K562 (cell line): ENCODE data around the gene SSTR5. TPM values are rescaled to one million over a fixed set of nuclear protein-coding genes. Genes with fewer than 3 reads are reported as not detected.

Experiments used
- ATAC-seq: fragments of 200-7000 bp; cut with Tn5 transposase; 3 replicates; pipeline ENCODE4 v1.9.1; 2020; ENCODE audit warnings: moderate library complexity
- BruUV-seq: library from RNA; stranded (reverse); fragments of 400-500 nt; replicated peaks from 2 replicates; lab custom pipeline; 2021; lab: Mats Ljungman, UMichigan
- CTCF ChIA-PET: fragments of 300-600 bp; formaldehyde crosslinking; extraction: SDS; loops from one replicate; lab custom pipeline; 2021; ENCODE audit warnings: low intra/inter-chr PET ratio; lab: Yijun Ruan, JAX
- POLR2A ChIA-PET: fragments of 300-600, 350-650 bp; sonication (Branson Sonifier 250); formaldehyde crosslinking; extraction: SDS; loops from one replicate; lab custom pipeline; 2021; ENCODE audit warnings: antibody characterized with exemption, inconsistent platforms; lab: Yijun Ruan, JAX
- DNase-seq, 4 experiments: peaks; one replicate each; pipeline versions ENCODE4 v3.0.0 to v3.0.0-alpha.2; 2011 to 2018; ENCODE audit warnings: low spot score in 3 of 4, mixed read lengths in 3 of 4; ENCODE audit errors: extremely low read depth in 1 of 4
- FAIRE-seq: peaks from 2 replicates; lab custom pipeline; 2011; peaks lifted over from hg19 to GRCh38; lab: Jason Lieb, UNC
- H2AFZ ChIP-seq: 2 replicates; pipeline ENCODE4 v1.6.0; 2011; ENCODE audit warnings: low read depth, low read length, control low read depth, inconsistent platforms
- H3K27ac ChIP-seq: fragments of 200-600 bp; 3 replicates; pipeline ENCODE4 v1.8.0; 2011; ENCODE audit warnings: low read depth, mild to moderate bottlenecking, control low read depth, inconsistent platforms, low read length, moderate library complexity, mixed read lengths; ENCODE audit errors: extremely low read depth
- H3K27me3 ChIP-seq, 2 experiments: fragments of 300-600 bp in 1 of 2; 2 replicates in 1 of 2; 3 replicates in 1 of 2; pipeline versions ENCODE4 v1.6.0 to v1.8.0; 2011; ENCODE audit warnings: inconsistent platforms in 2 of 2, low read length in 2 of 2, mild to moderate bottlenecking in 1 of 2, mixed read lengths in 1 of 2, moderate library complexity in 1 of 2; ENCODE audit not compliant: control insufficient read depth in 2 of 2, insufficient read depth in 2 of 2
- H3K36me3 ChIP-seq: fragments of 300-600 bp; 3 replicates; pipeline ENCODE4 v1.8.0; 2011; ENCODE audit warnings: mild to moderate bottlenecking, low read length, inconsistent platforms; ENCODE audit not compliant: control insufficient read depth, insufficient read depth
- H3K4me1 ChIP-seq, 2 experiments: fragments of 200-600 bp in 1 of 2; replicated peaks in 1 of 2; 2 replicates in 1 of 2; 3 replicates in 1 of 2; pipeline versions ENCODE4 v1.5.1 to v1.8.0; 2011; ENCODE audit warnings: inconsistent platforms in 2 of 2, low read length in 2 of 2, mild to moderate bottlenecking in 1 of 2, mixed read lengths in 1 of 2, moderate library complexity in 1 of 2; ENCODE audit not compliant: control insufficient read depth in 2 of 2, insufficient read depth in 2 of 2
- H3K4me2 ChIP-seq: 2 replicates; pipeline ENCODE4 v1.6.1; 2011; ENCODE audit warnings: low read length, control low read depth, inconsistent platforms, mixed read lengths; ENCODE audit not compliant: insufficient read depth
- H3K4me3 ChIP-seq: fragments of 200-600 bp; sonication (generic), shearing (Covaris generic); 2 replicates; pipeline ENCODE4 v1.5.1; 2016; ENCODE audit warnings: control low read depth, inconsistent platforms
- H3K79me2 ChIP-seq: fragments of 200-600 bp; 3 replicates; pipeline ENCODE4 v1.8.0; 2011; ENCODE audit warnings: low read length, inconsistent platforms; ENCODE audit not compliant: control insufficient read depth, insufficient read depth
- H3K9ac ChIP-seq, 2 experiments: 2 replicates each; pipeline versions ENCODE4 v1.6.0 to v1.6.1; 2011; ENCODE audit warnings: low read depth in 2 of 2, low read length in 2 of 2, control low read depth in 1 of 2, inconsistent platforms in 1 of 2, mild to moderate bottlenecking in 1 of 2, mixed read lengths in 1 of 2; ENCODE audit not compliant: insufficient read depth in 1 of 2
- H3K9me1 ChIP-seq: one replicate; pipeline ENCODE4 v1.6.0; 2011; ENCODE audit warnings: inconsistent platforms, mild to moderate bottlenecking, low read length, moderate library complexity; ENCODE audit not compliant: control insufficient read depth, insufficient read depth
- H3K9me3 ChIP-seq: replicated peaks from 2 replicates; pipeline ENCODE4 v1.5.1; 2011; ENCODE audit warnings: low read depth, low read length, inconsistent platforms; ENCODE audit not compliant: control insufficient read depth, insufficient read depth
- H4K20me1 ChIP-seq: replicated peaks from 2 replicates; pipeline ENCODE4 v1.6.1; 2011; ENCODE audit warnings: low read length, inconsistent platforms, mixed read lengths; ENCODE audit not compliant: control insufficient read depth, insufficient read depth
- FUS ChIP-seq: fragments of 200-400 bp; formaldehyde crosslinking; optimal IDR thresholded peaks from 2 replicates; pipeline ENCODE3; 2017; ENCODE audit warnings: low read depth, low read length
- HSF4 ChIP-seq: fragments of 250-450 bp; sonication (Bioruptor Pico); IDR thresholded peaks from 2 replicates; pipeline ENCODE4 v2.1.2; 2022; ENCODE audit warnings: mild to moderate bottlenecking, moderate library complexity, borderline replicate concordance
- KLF13 ChIP-seq: fragments of 450-650 bp; IDR thresholded peaks from 2 replicates; pipeline ENCODE4 v1.6.1; 2016; ENCODE audit warnings: missing genetic modification characterization, low read depth, mild to moderate bottlenecking, missing compliant biosample characterization, moderate library complexity, borderline replicate concordance
- MAFF ChIP-seq: IDR thresholded peaks from 2 replicates; pipeline ENCODE4 v1.6.1; 2012; ENCODE audit warnings: low read length, improper control_type of control experiment
- MYNN ChIP-seq, 2 experiments: sonication (generic); formaldehyde crosslinking in 1 of 2; IDR thresholded peaks; 2 replicates each; pipeline versions ENCODE4 v1.5.0 to v1.6.1; 2016 to 2020; ENCODE audit warnings: antibody characterized with exemption in 1 of 2, missing genetic modification reagents in 1 of 2
- PHTF2 ChIP-seq: fragments of 250-450 bp; sonication (Bioruptor Pico); IDR thresholded peaks from 2 replicates; pipeline ENCODE4 v1.5.0; 2021; ENCODE audit warnings: mild to moderate bottlenecking
- ZC3H11A ChIP-seq: IDR thresholded peaks from 2 replicates; pipeline ENCODE4 v1.6.1; 2012; ENCODE audit warnings: low read depth, low read length, improper control_type of control experiment
- ZFP1 ChIP-seq: fragments of 450-650 bp; formaldehyde crosslinking; IDR thresholded peaks from 2 replicates; pipeline ENCODE4 v1.4.0; 2020; ENCODE audit warnings: mild to moderate bottlenecking, mixed read lengths
- ZNF239 ChIP-seq: fragments of 250-450 bp; sonication (Bioruptor Pico); IDR thresholded peaks from 2 replicates; pipeline ENCODE4 v1.4.0; 2020; ENCODE audit warnings: mild to moderate bottlenecking
- WGBS: fragments of 100-300 bp; shearing (Covaris generic); methylation state at CpG from one replicate; pipeline ENCODE4 v1.1.6; 2016; ENCODE audit warnings: low coverage, mixed read lengths; ENCODE audit not compliant: insufficient coverage; ENCODE audit errors: missing lambda C conversion rate; 5-methylcytosine and 5-hydroxymethylcytosine counted together
- in situ Hi-C: fragments of 300-500 bp; cut with MboI; formaldehyde crosslinking; loops from 4 replicates; pipeline ENCODE4 v1.15.0; 2018; ENCODE audit warnings: inconsistent platforms, mixed read lengths
- intact Hi-C: fragments of 100-400 bp; cut with micrococcal nuclease; formaldehyde crosslinking; loops from 2 replicates; pipeline ENCODE4 v1.14.2; 2022
- polyA plus RNA-seq, 8 experiments: library from polyadenylated mRNA; depleted of rRNA in 4 of 8; stranded (reverse) in 5 of 8; unstranded in 3 of 8; fragments of >200 nt; fragmentation: Nextera tagmentation in 2 of 8; fragmentation: Illumina TruSeq in 1 of 8; extraction: Ambion mirVana in 2 of 8; extraction: Trizol in 1 of 8; gene quantifications; 2 replicates each; pipeline versions ENCODE4 v1.2.1 to v1.2.3, GENCODE V29; 2011 to 2014; ENCODE audit warnings: inconsistent platforms in 1 of 8, missing spikeins in 1 of 8
- total RNA-seq, 7 experiments: library from RNA; depleted of rRNA in 6 of 7; stranded (reverse); fragments of >200 nt in 6 of 7; fragmentation: Illumina TruSeq in 2 of 7; extraction: Trizol in 2 of 7; gene quantifications; 2 replicates each; pipeline versions ENCODE4 v1.2.1 to v1.2.3, GENCODE V29; 2011 to 2021; ENCODE audit warnings: low replicate concordance in 1 of 7
- TF ChIP-seq, protein P1 (sequence below): sonication (generic); formaldehyde crosslinking; IDR thresholded peaks from 2 replicates; pipeline ENCODE4 v1.8.0; 2022; ENCODE audit warnings: mild to moderate bottlenecking, missing genetic modification reagents
- TF ChIP-seq, protein P2 (sequence below), 2 experiments: IDR thresholded peaks; 2 replicates each; pipeline ENCODE4 v1.6.1; 2012; ENCODE audit warnings: improper control_type of control experiment in 2 of 2, low read depth in 2 of 2, low read length in 2 of 2, borderline replicate concordance in 1 of 2

SSTR5 gene
- total and polyA plus RNA-seq, 9 of the 15 experiments (the other 6 are each of a cell fraction or from before 2014, with no cell fraction given), result not detected

DNA sequence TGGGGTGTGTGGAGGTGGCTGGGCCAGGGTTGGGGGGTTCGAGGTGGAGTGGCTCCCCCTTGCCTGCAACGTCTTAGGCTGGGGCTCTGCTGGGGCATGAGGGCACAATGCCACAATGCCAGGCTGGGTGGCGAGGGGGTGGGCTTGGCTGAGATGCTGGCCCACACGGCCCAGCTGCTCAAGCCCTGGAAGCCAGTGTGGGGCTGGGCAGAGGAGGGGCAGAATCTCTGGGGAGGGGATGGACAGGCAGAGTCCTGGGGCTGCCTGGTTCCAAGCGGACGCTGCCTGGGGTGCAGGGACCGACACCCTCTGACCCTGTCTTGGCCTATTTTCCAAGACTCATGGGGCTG is 37.5 kb upstream of the SSTR5 start (continued):
- TF ChIP-seq FUS, result no peak
- no peak for TF ChIP-seq ZNF239
- no peak for TF ChIP-seq ZFP1 (CRISPR knock-in tag)
- TF ChIP-seq ZC3H11A, result no peak
- TF ChIP-seq PHTF2 (CRISPR knock-in tag), result no peak
- TF ChIP-seq, protein P1, sequence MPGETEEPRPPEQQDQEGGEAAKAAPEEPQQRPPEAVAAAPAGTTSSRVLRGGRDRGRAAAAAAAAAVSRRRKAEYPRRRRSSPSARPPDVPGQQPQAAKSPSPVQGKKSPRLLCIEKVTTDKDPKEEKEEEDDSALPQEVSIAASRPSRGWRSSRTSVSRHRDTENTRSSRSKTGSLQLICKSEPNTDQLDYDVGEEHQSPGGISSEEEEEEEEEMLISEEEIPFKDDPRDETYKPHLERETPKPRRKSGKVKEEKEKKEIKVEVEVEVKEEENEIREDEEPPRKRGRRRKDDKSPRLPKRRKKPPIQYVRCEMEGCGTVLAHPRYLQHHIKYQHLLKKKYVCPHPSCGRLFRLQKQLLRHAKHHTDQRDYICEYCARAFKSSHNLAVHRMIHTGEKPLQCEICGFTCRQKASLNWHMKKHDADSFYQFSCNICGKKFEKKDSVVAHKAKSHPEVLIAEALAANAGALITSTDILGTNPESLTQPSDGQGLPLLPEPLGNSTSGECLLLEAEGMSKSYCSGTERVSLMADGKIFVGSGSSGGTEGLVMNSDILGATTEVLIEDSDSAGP (CRISPR knock-in tag), result no peak
- TF ChIP-seq MYNN (IDR thresholded peaks at IDR 0.05), result no peak
- TF ChIP-seq MYNN (CRISPR knock-in tag; IDR thresholded peaks at IDR 0.05), result no peak
- no peak for TF ChIP-seq MAFF

DNA sequence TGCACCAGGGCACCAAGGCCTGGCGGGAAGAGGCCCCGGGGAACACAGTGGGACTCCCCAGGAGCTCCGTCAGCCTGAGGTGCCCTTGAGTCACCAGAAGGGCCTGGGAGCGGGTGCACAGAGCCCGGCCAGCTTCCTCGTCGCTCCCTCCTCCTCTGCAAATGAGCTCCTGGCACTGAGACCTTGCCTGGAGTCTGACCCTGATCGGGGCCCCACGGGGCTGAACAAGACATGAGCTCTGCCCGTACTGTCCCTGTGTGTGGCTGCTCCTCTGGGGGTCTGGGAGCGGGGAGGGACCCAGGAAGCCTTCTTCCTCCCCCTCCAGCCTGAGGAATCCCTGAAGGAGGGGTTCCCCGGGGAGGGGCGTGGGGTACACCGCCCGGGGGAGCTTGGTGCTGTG is 36.4 kb upstream of the SSTR5 start:
- Histone ChIP-seq H3K4me3 (no peak overlapping the region), H2AFZ (no peak overlapping the region), H3K79me2 (no peaks in the 10 kb centered on the region), H3K9me1 (no peaks in the 10 kb centered on the region), H3K4me2 (no peak overlapping the region), H3K27ac (no peak overlapping the region), H3K27me3 (peaks cover 7 to 46% of the 10 kb centered on the region in 2 experiments; a peak in 3 of 5 replicates), H3K4me1 (peaks cover 0 to 20% of the 10 kb centered on the region in 2 experiments; a peak in 1 of 5 replicates), H3K36me3 (no peaks in the 10 kb centered on the region), H3K9me3 (no peaks in the 10 kb centered on the region), H4K20me1 (peaks cover 10% of the 10 kb centered on the region; the same call in 1 of the 2 replicates), H3K9ac (no peak overlapping the region)
- TF ChIP-seq, protein P2, sequence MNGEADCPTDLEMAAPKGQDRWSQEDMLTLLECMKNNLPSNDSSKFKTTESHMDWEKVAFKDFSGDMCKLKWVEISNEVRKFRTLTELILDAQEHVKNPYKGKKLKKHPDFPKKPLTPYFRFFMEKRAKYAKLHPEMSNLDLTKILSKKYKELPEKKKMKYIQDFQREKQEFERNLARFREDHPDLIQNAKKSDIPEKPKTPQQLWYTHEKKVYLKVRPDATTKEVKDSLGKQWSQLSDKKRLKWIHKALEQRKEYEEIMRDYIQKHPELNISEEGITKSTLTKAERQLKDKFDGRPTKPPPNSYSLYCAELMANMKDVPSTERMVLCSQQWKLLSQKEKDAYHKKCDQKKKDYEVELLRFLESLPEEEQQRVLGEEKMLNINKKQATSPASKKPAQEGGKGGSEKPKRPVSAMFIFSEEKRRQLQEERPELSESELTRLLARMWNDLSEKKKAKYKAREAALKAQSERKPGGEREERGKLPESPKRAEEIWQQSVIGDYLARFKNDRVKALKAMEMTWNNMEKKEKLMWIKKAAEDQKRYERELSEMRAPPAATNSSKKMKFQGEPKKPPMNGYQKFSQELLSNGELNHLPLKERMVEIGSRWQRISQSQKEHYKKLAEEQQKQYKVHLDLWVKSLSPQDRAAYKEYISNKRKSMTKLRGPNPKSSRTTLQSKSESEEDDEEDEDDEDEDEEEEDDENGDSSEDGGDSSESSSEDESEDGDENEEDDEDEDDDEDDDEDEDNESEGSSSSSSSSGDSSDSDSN (IDR thresholded peaks at IDR 0.05; ENCODE audit: borderline replicate concordance in 1 of 2, low read depth in 2 of 2, low read length in 2 of 2), result 0 out of 4 replicates have a peak, but pooled peaks of 1 of the 2 experiments have one; percentile 20
- TF ChIP-seq HSF4 (CRISPR knock-in tag) (no peak), KLF13 (tag) (no peak)
- intact Hi-C loops, result no loop called here
- DNase-seq (no peak), FAIRE-seq (no peak), ATAC-seq (no peak)
- in situ Hi-C loops, result no loop called here
- BruUV-seq, result no TSS peak
- 1% methylated on average over 11 of the region's 15 CpGs for WGBS
- ChIA-PET CTCF (interaction anchor here (0.5 kb wide), 1 partner anchor 64 kb away, joined by 4 read pairs; no protein-coding TSS in a partner anchor), POLR2A (interaction anchor here (0.6 to 0.7 kb wide), 2 partner anchors 8 to 11 kb away, joined by 3 read pairs; no protein-coding TSS in a partner anchor)
